Peyer's patch (tissue), 4 donors: ENCODE results near the gene FBXO40.

Experiments
- POLR2A ChIP-seq, 2 donors: fragments of 450-650 bp; IDR thresholded peaks; one replicate each; pipeline ENCODE4 v1.5.1; 2017; ENCODE audit warnings: antibody characterized with exemption in 2 of 2, mild to moderate bottlenecking in 2 of 2, moderate library complexity in 2 of 2
- TF ChIP-seq, protein P1 (sequence below), 6 experiments: fragments of 450-650 bp in 4 of 6; fragments of 200-600 bp in 2 of 6; sonication (generic) in 1 of 6; IDR thresholded peaks; one replicate each; pipeline ENCODE4 v1.5.1; 2017 to 2019; ENCODE audit warnings: antibody characterized with exemption in 6 of 6, mild to moderate bottlenecking in 3 of 6, moderate library complexity in 1 of 6

DNA sequence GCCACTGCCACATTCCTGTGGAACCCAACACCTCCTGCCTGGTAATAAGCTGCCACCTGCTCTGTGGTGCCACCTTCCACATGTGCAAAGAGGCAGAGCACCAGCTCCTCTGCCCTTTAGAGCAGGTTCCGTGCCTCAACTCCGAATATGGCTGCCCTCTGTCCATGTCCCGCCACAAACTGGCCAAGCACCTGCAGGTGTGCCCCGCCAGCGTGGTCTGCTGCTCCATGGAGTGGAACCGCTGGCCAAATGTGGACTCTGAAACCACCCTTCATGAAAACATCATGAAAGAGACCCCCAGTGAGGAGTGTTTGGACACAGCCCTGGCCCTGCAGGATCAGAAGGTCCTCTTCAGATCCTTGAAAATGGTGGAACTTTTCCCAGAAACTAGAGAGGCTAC is 28.3 kb downstream of the FBXO40 start:
- TF ChIP-seq, protein P1, sequence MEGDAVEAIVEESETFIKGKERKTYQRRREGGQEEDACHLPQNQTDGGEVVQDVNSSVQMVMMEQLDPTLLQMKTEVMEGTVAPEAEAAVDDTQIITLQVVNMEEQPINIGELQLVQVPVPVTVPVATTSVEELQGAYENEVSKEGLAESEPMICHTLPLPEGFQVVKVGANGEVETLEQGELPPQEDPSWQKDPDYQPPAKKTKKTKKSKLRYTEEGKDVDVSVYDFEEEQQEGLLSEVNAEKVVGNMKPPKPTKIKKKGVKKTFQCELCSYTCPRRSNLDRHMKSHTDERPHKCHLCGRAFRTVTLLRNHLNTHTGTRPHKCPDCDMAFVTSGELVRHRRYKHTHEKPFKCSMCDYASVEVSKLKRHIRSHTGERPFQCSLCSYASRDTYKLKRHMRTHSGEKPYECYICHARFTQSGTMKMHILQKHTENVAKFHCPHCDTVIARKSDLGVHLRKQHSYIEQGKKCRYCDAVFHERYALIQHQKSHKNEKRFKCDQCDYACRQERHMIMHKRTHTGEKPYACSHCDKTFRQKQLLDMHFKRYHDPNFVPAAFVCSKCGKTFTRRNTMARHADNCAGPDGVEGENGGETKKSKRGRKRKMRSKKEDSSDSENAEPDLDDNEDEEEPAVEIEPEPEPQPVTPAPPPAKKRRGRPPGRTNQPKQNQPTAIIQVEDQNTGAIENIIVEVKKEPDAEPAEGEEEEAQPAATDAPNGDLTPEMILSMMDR (IDR thresholded peaks at IDR 0.05): no peak
- TF ChIP-seq POLR2A (IDR thresholded peaks at IDR 0.05): no peak
